GM12878 (cell line): ENCODE results near the gene MRPS16. TPM values are rescaled to one million over a fixed set of nuclear protein-coding genes. Genes with fewer than 3 reads are reported as not detected.

ENCODE experiments used
- CUX1 ChIP-seq: IDR thresholded peaks from 2 replicates; pipeline ENCODE4 v1.6.1; 2012; ENCODE audit warnings: improper control_type of control experiment, low read depth, low read length; ENCODE audit not compliant: insufficient replicate concordance
- ESRRA ChIP-seq: IDR thresholded peaks from 2 replicates; pipeline ENCODE4 v1.6.1; 2012; ENCODE audit warnings: mild to moderate bottlenecking, low read length, improper control_type of control experiment
- FOS ChIP-seq: IDR thresholded peaks from 3 replicates; pipeline ENCODE4 v1.6.1; 2011; ENCODE audit warnings: borderline replicate concordance; ENCODE audit not compliant: insufficient read length; ENCODE audit errors: extremely low read depth
- HCFC1 ChIP-seq: fragments of 150-350 bp; IDR thresholded peaks from 2 replicates; pipeline ENCODE4 v1.6.1; 2014; ENCODE audit warnings: low read length
- POLR2AphosphoS2 ChIP-seq: IDR thresholded peaks from 2 replicates; pipeline ENCODE4 v1.6.1; 2011; ENCODE audit warnings: low read depth, mild to moderate bottlenecking, low read length, improper control_type of control experiment, moderate library complexity
- PRDM15 ChIP-seq: fragments of 450-650 bp; formaldehyde crosslinking; IDR thresholded peaks from 2 replicates; pipeline ENCODE4 v1.4.0; 2020; ENCODE audit warnings: mild to moderate bottlenecking, moderate library complexity
- RCOR1 ChIP-seq: conservative IDR thresholded peaks from 2 replicates; pipeline ENCODE4 v1.6.1; 2012; ENCODE audit warnings: low read depth, low read length, improper control_type of control experiment
- SIN3A ChIP-seq: IDR thresholded peaks from 2 replicates; pipeline ENCODE4 v1.6.1; 2012; ENCODE audit warnings: low read depth, low read length, improper control_type of control experiment
- SMC3 ChIP-seq: IDR thresholded peaks from 2 replicates; pipeline ENCODE4 v1.6.1; 2011; ENCODE audit warnings: low read length, improper control_type of control experiment, borderline replicate concordance
- STAT3 ChIP-seq: IDR thresholded peaks from 2 replicates; pipeline ENCODE4 v1.6.1; 2011; ENCODE audit warnings: low read depth, low read length, improper control_type of control experiment
- TCF7 ChIP-seq: IDR thresholded peaks from 2 replicates; pipeline ENCODE4 v1.6.1; 2014; ENCODE audit warnings: antibody characterized with exemption, borderline replicate concordance
- YBX1 ChIP-seq: fragments of 450-650 bp; IDR thresholded peaks from 2 replicates; pipeline ENCODE4 v1.6.1; 2016; ENCODE audit warnings: antibody characterized with exemption
- polyA plus RNA-seq, 11 experiments: library from polyadenylated mRNA; depleted of rRNA in 4 of 11; unstranded in 6 of 11; stranded (reverse) in 5 of 11; fragments of >200 nt; fragmentation: Nextera tagmentation in 4 of 11; fragmentation: Illumina TruSeq in 1 of 11; extraction: Ambion mirVana in 4 of 11; extraction: Trizol in 1 of 11; gene quantifications; 1 replicate in 1 of 11; 2 replicates in 10 of 11; pipeline versions ENCODE4 v1.2.1 to v1.2.3, GENCODE V29; 2011 to 2016; ENCODE audit warnings: inconsistent platforms in 2 of 11, missing spikeins in 2 of 11, low read depth in 1 of 11
- total RNA-seq, 4 experiments: library from RNA; depleted of rRNA in 3 of 4; stranded (reverse); fragments of >200 nt in 3 of 4; fragmentation: Illumina TruSeq in 1 of 4; extraction: Trizol in 1 of 4; gene quantifications; 2 replicates each; pipeline versions ENCODE4 v1.2.1 to v1.2.3, GENCODE V29; 2013 to 2021
- TF ChIP-seq, protein P1 (sequence below): IDR thresholded peaks from 2 replicates; pipeline ENCODE4 v1.6.1; 2011; ENCODE audit warnings: borderline replicate concordance, low read depth, mild to moderate bottlenecking, moderate library complexity, mixed read lengths, low read length; ENCODE audit not compliant: insufficient read depth; ENCODE audit errors: extremely low read length
- TF ChIP-seq, protein P2 (sequence below): fragments of 450-650 bp; IDR thresholded peaks from 2 replicates; pipeline ENCODE4 v1.6.1; 2017; ENCODE audit warnings: mild to moderate bottlenecking, moderate library complexity

MRPS16 gene
- total and polyA plus RNA-seq, 10 of the 15 experiments (the other 5 are each of a cell fraction or from before 2014, with no cell fraction given), result 43.4 to 285 (median 103) TPM

- TF ChIP-seq PRDM15 (CRISPR knock-in tag), result no peak
- no peak for TF ChIP-seq CUX1
- peak; percentile 95; the same call in 1 of the 2 replicates for TF ChIP-seq SIN3A
- TF ChIP-seq HCFC1, result peak; percentile 77
- TF ChIP-seq, protein P1, sequence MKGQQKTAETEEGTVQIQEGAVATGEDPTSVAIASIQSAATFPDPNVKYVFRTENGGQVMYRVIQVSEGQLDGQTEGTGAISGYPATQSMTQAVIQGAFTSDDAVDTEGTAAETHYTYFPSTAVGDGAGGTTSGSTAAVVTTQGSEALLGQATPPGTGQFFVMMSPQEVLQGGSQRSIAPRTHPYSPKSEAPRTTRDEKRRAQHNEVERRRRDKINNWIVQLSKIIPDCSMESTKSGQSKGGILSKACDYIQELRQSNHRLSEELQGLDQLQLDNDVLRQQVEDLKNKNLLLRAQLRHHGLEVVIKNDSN, result no peak
- no peak for TF ChIP-seq YBX1
- TF ChIP-seq, protein P2, sequence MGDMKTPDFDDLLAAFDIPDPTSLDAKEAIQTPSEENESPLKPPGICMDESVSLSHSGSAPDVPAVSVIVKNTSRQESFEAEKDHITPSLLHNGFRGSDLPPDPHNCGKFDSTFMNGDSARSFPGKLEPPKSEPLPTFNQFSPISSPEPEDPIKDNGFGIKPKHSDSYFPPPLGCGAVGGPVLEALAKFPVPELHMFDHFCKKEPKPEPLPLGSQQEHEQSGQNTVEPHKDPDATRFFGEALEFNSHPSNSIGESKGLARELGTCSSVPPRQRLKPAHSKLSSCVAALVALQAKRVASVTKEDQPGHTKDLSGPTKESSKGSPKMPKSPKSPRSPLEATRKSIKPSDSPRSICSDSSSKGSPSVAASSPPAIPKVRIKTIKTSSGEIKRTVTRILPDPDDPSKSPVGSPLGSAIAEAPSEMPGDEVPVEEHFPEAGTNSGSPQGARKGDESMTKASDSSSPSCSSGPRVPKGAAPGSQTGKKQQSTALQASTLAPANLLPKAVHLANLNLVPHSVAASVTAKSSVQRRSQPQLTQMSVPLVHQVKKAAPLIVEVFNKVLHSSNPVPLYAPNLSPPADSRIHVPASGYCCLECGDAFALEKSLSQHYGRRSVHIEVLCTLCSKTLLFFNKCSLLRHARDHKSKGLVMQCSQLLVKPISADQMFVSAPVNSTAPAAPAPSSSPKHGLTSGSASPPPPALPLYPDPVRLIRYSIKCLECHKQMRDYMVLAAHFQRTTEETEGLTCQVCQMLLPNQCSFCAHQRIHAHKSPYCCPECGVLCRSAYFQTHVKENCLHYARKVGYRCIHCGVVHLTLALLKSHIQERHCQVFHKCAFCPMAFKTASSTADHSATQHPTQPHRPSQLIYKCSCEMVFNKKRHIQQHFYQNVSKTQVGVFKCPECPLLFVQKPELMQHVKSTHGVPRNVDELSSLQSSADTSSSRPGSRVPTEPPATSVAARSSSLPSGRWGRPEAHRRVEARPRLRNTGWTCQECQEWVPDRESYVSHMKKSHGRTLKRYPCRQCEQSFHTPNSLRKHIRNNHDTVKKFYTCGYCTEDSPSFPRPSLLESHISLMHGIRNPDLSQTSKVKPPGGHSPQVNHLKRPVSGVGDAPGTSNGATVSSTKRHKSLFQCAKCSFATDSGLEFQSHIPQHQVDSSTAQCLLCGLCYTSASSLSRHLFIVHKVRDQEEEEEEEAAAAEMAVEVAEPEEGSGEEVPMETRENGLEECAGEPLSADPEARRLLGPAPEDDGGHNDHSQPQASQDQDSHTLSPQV, result no peak
- peak; percentile 70; the same call in 1 of the 2 replicates for TF ChIP-seq RCOR1
- no peak for TF ChIP-seq FOS
- TF ChIP-seq TCF7, result no peak
- TF ChIP-seq ESRRA, result no peak
- peak; percentile 81 for TF ChIP-seq POLR2AphosphoS2
- TF ChIP-seq SMC3, result no peak
- TF ChIP-seq STAT3, result no peak
These were observed at the start of gene MRPS16 (continued) for GRCh38 chr10:73252445-73253224.
